Stimulated activated CD4-positive, alpha-beta T cell treated with anti-CD3 and anti-CD28 coated beads, TNF-alpha, amount 100 ng/mL, for 48 hours (primary cell): Measurements from ENCODE around the gene PPM1L.
"Not testable (repeated sequence)": the region's sequence is repeated elsewhere in the genome, so short reads cannot be mapped to it uniquely, and the experiment has no call there.

ENCODE experiments used
- DNase-seq, 3 donors: peaks; one replicate each; pipeline ENCODE4 v3.0.0-alpha.2; 2020; ENCODE audit warnings: low read depth in 3 of 3

PPM1L gene

DNA sequence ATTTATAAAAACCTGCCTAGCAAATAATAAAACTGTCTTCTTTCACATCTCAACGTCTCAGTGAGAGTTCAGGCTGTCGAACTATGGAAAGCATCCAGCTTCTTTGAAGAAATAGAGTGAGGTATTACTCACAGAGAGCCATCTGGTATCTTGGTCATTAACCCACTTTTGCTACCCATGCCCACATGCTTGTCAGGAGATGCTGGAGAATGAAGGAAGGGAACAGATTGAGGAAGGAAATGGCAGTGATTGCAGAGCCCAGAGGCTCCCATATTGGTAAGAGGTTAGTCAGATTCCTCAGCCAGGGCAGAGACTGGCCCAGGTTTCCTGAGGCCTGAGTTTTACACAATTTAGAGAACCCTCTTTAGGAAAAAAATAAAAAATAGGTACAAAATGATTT is 230.0 kb downstream of the PPM1L start:
- no peak for DNase-seq

DNA sequence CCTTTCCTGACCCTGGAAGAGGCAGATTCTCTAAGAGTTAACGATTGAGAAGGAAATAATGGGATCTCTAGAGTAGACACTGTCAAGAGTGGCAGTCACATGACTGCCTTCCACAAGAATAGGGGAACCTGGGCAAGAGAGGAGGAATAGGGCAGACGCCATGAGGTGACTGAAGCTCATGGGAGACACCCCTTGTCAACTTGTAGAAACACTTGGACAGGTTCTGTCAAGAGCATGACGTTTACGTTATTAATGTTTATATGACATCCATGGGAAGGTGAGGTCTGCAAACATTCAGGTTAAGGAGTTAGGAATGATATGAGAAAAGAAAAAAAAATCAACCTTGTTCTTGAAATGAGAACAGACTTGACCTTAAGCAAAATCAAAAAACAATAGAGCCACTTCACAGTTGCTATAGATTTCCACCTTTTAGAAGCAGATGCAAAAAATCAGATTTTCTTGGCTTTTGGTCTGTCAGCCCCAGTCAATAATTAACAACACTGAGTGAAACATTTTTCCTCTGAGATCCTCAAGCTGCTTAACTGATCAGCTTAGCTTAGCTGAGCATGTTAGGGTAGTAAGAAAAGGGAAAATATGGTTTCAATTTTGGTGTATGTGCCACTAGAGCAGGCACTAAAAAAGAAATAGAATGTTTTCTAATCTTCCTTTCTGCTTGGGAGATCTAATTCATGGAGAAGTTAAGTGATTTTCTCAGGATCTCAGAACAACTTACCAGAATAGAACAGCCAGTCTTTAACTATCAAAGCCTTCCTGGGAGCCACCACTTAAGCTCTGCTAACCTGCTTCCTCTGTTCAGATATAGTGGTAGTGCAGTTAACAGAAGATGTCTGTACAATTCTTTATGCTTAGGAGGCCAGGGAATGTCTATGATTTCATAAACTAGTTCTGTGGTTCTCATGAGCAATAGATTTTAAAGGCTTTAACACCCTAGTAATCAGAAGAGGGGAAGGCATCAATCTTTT is 232.2 kb downstream of the PPM1L start:
- DNase-seq: no peak

DNA sequence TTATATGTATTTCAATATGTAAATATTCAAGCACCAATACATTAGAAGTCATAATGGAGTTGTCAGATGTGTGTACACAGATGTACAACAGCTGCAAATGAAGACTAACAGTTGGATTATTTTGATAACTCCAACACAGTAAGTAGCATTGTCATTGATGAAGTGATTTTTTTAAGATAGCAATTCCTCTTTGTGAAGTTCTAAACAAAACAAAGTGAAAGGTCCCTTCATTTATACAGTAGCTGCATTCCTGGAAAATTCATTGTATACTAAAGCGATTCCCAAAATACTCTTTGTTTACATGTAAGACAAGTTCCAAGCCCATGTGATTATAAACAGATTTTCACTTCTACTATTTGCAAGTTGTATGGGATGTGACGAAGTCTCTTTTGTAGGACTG is 234.4 kb downstream of the PPM1L start:
- no peak for DNase-seq

GRCh38 chr3:160992712-160993111 is 236.7 kb downstream of the PPM1L start:
- DNase-seq: no peak

DNA sequence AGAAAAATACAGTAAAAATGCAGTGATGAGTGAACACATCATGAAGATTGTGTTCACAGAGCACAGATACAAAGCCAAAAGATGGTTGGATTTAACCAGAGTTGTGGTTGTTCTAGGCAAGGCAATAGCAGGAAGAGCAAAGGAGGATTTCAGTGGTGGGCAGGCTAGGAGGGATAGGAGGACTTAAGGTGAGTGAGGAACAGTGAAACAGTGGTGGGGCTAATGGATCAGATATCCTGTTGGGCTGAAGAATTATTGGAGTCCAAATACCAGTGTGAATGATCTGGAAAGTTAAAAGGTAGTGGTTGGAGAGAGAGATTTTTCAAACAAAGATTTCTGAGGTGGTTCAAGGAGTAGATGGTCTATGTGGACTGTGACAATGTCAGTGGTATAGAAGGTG is 240.8 kb downstream of the PPM1L start:
- no peak for DNase-seq

- no peak for DNase-seq
Observed at GRCh38 chr3:160998581-160998980, 242.6 kb downstream of the PPM1L start.

- no peak for DNase-seq
Observed at GRCh38 chr3:160999274-160999673, 243.2 kb downstream of the PPM1L start.

GRCh38 chr3:161008086-161008485 is 252.1 kb downstream of the PPM1L start:
- DNase-seq: no peak

GRCh38 chr3:161010151-161010550 is 254.1 kb downstream of the PPM1L start:
- not testable (repeated sequence) for DNase-seq

DNA sequence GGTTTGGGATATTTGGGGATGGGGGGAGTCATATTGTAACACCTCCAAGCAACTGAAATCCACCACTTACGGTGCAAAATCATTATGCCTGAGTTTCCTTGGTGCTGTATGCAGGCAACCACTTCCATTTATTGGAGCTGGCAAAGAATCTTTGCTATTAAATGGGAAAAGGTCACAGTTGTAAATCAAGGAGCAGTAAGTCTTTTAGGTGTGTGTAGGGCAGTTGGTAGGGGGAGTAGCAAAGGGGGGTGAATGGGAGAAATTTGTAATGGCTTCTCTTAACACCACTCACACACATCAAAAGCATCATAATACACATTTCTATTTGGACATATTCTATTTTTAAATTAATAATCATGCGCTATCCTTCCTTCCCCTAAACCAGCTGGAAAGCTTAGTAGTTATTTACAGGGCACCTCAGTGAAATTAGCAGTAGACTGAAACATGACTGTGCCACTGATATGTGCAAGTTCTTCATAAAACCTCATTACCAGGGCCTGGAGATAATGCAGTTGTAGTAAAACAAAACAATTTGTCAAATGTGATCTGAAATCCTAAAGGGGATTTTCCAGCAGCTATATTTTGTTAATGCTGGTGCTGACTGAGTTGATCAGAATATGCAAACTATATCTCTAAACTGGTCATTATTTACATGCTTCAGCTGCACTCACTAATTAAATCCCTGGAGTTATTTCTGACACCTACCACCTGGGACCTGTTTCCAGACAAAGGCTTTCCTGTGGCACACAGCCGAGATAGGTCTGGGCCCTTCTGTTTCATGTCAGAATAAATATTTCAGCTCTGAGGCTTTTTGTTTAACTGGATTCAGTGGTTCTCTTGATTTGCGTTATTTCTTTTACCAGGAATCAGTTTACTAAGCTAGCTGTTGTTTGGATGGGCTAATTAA is 259.1 kb downstream of the PPM1L start:
- DNase-seq: no peak

- DNase-seq: no peak
Observed at GRCh38 chr3:161016417-161017313, 260.6 kb downstream of the PPM1L start.

- DNase-seq: no peak
Observed at GRCh38 chr3:161017971-161018370, 261.9 kb downstream of the PPM1L start.

- no peak for DNase-seq
Observed at GRCh38 chr3:161020256-161020655, 264.2 kb downstream of the PPM1L start.

DNA sequence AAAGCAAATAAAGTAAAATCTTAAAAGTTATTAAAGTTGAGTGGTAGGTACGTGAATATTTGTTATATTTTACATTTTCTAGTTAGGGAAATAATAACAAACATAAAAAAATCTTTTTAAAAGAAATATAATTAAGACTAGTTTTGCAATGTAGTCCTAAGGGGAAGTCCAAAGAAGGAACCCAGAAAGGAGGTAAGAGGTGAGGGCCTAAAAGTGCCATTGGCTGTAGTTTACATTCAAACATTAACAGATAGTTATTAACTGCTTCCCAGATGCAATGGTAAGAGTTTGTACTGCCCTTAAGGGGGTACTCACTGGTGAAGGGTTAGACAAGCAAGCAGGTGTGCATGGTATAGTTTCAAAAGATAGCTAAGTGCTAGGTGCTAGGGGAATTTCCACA is 269.9 kb downstream of the PPM1L start:
- no peak for DNase-seq

GRCh38 chr3:161026612-161027510 is 270.8 kb downstream of the PPM1L start:
- no peak for DNase-seq

- DNase-seq: no peak
Observed at GRCh38 chr3:161028555-161029153, 272.6 kb downstream of the PPM1L start.

- DNase-seq: no peak
Observed at GRCh38 chr3:161031134-161031533, 275.1 kb downstream of the PPM1L start.

DNA sequence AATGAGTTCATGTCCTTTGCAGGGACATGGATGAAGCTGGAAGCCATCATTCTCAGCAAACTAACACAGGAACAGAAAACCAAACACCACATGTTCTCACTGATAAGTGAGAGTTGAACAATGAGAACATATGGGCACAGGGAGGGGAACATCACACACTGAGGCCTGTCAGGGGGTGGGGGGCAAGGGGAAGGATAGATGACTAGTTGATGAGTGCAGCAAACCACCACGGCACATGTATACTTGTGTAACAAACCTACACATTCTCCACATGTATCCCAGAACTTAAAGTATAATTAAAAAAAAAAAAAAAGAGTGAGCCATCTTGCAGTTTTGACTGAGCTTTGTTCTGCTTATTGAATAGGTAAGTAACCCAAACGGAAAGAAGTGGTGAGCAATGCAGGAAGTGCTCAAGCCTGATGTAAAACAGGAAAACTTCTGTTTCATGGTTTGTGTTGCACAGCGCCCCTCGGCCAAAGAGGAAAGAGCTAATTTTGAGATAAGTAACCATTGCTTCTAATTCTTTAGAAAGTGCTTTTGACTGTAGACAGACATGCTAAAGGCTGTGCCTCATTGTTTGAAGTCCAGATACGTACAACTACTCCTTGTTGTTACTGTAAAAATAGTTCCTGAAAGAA is 279.0 kb downstream of the PPM1L start:
- peak in 1 of 3 donors; percentile 0 for DNase-seq

GRCh38 chr3:161035711-161036110 is 279.7 kb downstream of the PPM1L start:
- no peak for DNase-seq

DNA sequence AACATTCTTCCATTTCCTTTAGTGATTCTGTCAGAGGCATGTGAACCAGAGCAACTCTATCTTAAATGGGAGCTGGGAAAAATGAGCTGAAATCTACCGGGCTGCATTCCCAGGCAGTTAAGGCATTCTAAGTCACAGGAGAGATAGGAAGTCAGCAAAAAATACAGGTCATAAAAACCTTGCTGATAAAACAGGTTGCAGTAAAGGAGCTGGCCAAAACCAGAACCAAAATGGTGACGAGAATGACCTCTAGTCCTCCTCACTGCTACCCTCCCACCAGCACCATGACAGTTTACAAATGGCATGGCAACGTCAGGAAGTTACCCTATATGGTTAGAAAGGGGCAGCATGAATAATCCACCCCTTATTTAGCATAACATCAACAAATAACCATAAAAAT is 282.7 kb downstream of the PPM1L start:
- no peak for DNase-seq
